IPS-11a (cell line): ENCODE measurements around the gene ANKS1B.
"Not testable (repeated sequence)": the region's sequence is repeated elsewhere in the genome, so short reads cannot be mapped to it uniquely, and the experiment has no call there.

Experiments used
- H3K4me3 ChIP-seq: one replicate; pipeline ENCODE4 v1.5.1; 2013; ENCODE audit warnings: low read depth, low read length, control low read depth

ANKS1B gene

DNA sequence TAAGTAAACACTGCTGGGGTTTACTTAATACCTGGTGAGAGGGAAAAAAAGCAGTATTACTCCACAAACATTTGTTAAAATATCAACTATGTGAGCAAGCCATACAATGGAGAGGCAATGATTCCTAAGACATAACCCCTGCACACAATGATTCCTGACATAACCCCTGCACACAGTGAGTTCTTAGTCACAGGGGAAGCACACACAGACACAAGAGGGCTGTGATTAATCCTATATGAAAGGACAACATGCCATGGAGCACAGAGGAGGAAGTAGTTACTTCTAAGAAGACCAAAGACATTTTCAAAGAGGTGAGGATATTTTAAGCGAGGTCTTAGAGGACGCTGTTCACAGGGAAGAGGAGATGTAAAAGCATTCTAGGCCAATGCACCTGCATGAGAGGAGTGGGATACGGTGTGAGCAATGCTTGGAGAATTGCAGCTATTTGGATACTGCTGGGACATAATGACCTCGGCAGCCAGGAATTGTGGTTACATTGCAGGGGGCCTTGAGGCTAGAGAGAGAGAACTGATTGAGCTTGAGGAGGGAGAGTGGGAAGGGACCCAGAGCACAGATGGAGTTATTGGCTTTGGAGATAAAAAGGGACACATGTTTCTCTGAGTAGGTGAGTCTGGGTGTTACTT is 1127.7 kb downstream of the ANKS1B start:
- no peak overlapping the region for H3K4me3 ChIP-seq

DNA sequence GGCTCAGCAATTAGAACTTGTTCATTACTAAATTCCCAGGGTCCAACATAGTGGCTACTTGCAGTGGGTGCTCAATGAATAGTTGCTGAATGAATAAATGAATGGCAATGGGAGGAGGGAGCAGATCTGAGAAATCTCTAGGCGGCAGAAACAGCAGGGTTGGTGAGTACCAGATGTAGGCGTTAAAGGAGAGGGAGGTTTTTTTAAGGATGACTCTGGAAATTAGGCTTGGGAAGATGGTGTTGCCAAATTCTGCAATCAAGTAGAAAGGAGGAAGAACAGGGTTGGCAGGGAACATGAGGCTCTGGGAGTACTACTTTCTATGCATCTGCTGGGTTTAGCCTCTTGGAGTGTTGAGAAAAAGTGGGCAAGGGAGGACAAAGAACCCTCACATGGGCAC is 1132.6 kb downstream of the ANKS1B start:
- no peak overlapping the region for H3K4me3 ChIP-seq

DNA sequence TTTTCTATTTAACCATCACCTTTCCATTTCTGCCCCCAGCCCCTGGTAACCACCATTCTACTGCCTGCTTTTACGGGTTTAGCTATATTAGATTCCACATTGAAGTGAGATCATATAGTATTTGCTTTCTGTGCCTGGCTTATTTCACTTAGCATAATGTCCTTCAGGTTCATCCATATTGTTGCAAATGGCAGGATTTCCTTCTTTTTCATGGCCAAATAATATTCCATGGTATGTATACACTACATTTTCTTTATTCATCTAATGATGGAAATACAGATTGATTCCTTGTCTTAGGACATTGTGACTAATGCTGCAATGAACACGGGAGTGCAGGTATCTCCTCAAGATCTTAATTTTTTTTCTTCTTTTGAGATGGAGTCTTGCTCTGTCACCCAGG is 1137.5 kb downstream of the ANKS1B start:
- no peak overlapping the region for H3K4me3 ChIP-seq

DNA sequence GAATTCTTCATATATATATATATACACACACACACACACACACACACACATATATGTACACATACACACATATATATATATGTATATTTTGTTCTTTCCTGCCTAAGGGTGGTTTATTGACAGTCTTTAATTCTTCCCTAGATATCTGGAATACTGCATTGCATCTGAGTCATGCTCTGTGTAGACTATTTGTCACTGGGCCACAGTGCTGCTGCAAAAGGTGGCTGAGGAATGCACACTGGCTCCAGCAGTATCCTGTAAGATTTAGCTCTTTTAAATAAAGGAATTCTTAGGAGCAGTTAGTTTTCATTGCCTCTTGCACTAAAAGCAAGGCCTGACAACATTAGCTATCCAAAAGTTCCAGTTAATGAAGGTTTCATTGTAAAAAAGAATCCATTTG is 1138.8 kb downstream of the ANKS1B start:
- H3K4me3 ChIP-seq, result no peak overlapping the region

DNA sequence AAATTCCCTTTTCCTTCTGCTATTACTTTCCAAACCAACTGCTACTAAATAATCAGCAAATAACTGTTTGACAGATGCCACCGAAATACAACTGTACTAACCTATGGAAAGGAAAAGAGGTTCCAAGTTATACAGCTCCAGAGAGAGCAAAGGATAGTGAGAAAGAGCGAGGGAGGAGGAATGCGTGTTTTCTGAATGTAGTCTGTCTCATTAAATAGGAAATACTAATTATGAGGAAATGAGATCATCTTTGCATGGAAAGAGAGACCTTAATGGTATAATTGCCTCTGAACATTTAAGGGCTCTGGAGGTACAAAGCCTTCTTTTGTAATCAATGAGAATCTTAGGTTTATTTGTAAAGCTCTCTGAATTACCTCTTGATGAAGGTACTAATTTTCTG is 1144.4 kb downstream of the ANKS1B start:
- H3K4me3 ChIP-seq, result no peak overlapping the region

DNA sequence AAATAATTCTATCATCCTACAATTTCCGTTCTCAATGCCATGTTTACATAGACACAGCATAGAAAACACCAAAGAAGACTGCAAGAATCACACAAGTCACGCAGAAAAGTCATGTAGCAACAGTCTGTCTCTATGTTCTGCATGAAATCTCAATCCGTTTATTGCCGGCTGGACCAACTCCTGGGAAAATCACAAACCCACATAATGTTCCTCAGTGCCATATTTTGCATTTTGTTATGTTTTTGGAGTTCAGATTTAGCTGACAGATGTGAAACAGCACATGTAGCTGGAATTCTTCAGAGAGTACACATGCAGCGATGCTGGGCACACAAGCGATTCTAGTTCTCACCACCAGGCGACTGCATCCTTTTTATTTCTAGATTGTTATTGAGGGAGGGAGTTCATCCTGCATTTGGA is 1146.5 kb downstream of the ANKS1B start:
- H3K4me3 ChIP-seq, result no peak overlapping the region

DNA sequence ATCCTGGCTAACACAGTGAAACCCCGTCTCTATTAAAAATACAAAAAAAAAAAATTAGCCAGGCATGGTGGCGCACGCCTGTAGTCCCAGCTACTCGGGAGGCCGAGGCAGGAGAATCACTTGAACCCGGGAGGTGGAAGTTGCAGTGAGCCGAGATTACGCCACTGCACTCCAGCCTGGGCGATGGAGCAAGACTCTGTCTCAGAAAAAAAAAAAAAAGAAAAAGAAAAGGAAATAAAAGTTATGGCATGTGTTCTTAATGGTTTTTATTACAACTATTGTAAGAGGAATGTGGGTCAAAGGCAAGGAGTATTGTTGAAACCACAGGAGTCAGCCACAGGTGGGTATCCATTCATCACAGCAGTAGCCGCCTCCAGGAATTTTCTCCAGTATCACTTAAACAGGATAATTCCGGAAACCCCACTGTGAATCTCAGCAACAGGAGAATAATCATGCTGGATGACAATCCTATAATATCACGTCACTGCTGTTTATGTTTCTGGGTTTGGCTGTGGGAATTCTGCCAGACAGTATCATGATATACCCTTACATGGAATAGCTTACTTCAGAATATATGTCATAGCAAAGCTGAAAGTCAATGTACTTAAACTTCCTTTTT is 1147.5 kb downstream of the ANKS1B start:
- H3K4me3 ChIP-seq, result not testable (repeated sequence)

DNA sequence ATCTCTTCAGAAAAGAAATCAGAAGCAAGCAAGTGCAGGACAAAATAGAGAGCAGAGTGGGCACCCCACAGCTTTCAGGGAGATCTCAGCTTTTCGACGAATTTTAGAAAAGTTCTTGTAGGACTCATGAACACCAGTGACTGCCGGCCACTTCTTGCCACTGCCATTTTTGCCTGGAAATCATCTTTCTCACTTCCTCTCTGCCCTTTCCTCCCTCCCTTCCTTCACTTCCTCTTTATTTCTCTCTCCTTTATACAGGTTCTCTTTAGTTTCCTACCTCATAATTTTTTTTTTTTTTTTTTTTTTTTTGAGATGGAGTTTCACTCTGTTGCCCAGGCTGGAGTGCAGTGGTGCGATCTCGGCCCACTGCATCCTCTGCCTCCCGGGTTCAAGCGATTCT is 1154.1 kb downstream of the ANKS1B start:
- no peak overlapping the region for H3K4me3 ChIP-seq

DNA sequence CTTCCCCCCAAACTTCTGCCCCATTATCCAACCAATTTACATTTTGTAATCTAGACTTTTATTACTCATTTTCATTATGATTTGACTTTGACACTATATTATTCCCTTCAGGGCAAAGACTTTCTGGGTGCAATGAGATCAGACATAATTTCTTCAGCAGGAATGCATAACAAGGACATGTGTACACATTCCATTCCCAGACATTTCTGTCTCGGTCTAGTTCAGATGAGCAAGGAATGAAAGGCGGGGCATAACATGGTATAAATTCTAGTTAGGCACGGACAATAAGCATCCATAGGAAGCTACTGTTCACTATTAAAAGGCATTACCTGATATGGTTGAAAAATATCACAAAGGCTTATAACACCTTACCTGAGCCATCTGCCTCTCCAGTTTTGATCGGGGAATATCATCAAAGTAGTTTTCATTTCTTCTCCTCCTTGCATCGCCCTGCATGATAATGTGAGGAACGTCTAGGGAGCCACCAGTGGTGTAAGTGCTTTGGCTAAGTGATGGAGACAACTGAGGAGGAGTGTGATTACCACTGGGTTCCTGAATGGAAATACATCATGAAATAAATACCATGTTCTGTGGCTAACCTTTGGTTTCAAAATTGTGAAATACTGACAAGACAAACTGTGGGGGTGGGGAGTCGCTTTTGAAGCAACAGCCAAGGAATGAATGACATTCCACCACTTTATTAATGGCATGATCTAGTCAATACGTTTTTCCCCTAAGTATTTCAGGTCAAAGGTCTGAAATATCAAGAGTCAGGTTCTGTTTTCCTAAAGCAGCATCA is 1155.7 kb downstream of the ANKS1B start:
- no peak overlapping the region for H3K4me3 ChIP-seq

DNA sequence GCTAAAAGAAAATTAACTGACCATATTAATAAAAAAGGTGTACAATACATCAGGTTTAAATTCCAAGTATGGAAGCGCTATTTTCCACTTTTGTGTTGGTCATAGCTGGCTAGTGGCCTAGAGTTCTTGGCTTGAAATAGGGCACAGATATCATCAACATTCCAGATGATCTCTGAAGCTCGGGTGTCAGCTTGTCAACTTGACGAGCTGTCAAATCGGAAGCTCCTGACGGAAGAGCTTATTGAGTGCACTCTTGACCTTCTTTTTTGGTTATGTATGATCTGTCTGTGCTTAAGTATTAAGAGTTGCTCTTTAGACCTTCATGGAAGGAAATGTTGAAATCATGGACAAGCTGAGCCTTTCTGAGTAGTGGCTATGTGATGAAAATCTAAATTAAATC is 1161.7 kb downstream of the ANKS1B start:
- no peak overlapping the region for H3K4me3 ChIP-seq

DNA sequence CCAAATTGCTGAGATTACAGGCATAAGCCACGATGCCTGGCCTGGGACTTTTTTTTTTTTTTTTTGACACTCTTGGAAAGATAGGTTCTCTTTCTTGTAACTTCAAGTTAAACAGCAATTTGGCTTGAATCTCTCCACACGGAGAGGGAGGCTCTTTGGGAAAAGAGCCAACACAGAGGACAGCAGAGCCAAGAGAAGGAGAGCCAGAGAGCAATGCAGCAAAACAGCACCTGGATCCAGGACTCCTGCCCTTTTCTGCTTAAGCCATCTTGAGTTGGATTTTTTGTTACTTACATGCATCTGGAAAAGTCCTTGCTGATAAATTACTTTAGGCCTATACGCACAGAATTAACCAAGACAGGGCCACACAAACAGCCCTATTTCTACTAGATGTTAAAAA is 1162.9 kb downstream of the ANKS1B start:
- H3K4me3 ChIP-seq, result no peak overlapping the region

DNA sequence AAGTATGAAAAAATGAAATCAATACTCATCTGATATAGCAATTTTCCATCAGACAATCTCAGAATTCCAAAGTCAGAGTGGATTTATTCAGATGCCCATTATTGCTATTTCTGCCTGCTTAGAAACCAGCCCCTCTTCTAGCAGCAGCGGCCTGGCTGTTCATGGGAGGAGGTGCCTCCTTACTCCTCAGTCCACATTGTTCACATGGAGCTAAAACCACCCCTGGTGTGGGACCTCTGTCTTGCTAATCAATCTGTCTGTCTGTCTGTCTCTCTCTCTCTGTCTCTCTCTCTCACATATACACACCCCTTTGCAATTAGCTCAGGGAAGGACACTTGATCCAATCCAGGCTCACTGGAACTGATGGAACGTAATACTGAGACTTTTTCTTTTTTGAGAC is 1163.5 kb downstream of the ANKS1B start:
- H3K4me3 ChIP-seq, result no peak overlapping the region

DNA sequence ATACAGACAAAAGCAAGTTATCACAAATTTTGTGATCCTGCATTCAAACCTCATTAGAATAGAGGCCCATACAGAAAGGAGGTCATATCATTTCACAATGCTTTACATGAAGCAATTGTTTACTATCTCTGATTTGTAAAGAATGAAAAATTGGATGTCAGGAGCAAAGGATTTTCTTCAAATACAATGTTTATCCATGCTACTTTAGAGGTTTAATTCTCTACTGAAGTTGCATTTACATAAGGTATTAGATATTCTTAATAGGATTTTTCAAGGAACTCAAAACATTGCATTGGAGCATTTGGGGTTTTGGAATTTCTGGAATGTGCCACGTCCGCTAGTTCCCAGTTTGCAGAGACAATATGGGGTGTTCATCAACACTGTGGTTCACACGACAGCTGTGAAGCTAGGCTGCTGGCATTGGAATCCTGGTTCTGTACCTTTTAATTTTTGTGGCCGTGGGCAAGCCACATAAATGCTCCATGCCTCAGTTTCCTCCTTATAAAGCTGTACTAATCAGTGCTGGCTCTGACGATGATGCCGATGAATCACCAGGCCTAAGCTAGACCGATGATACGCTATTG is 1164.8 kb downstream of the ANKS1B start:
- H3K4me3 ChIP-seq, result no peak overlapping the region

DNA sequence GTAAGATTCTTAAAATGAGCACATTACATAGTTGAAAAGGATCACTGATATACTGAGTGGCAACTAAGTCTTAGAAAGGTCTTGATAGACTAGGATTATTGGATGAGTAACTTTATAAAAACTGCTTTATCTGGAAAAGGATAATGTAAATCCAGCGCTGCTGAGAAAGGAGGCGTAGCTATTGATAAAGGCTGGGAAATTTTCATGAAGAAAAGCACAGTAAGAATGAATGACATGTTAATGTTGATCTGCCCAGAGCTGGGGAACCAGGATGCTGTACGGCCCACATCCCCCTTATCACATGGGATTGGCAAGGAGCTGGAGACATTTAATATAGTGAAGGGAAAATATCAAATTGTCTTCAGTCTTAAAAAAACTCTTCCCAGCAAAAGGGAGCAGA is 1165.7 kb downstream of the ANKS1B start:
- no peak overlapping the region for H3K4me3 ChIP-seq

DNA sequence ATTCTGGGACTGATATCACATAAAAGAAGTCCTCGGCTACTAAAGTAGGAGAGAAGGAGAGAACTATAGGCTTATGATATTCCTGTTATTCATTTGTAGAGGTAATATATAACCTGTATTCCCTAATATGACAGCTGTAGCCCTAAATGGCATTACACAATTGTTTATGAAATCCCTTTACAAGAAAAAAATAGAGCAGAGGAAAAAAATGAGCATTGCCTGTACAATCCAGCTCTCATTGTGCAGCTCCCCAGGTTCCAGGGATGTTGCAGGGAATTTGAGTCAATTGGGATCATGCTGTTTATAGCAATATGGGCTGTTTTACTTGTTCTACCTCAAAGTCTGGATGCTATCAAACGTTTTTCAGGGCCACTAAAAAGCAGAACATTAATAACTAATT is 1166.5 kb downstream of the ANKS1B start:
- no peak overlapping the region for H3K4me3 ChIP-seq

DNA sequence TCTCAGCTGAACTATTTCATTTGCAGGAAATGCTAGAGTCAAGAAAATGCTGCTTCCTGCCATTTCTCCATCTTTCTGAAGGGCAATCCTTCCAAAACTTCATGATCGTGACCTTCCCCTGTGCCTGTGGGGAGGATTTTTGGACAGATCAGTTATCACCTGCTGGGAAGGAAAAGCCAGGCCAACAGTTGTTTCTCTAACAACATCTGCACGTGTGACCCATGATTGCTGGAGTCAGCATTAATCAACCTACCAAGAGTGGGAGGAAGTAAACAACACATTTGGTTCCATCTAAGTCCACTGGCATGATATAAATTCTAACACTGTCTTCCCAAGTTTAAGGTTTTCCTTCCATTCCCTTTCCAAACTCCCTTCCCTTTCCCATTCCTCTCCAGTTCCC is 1167.0 kb downstream of the ANKS1B start:
- H3K4me3 ChIP-seq, result no peak overlapping the region

DNA sequence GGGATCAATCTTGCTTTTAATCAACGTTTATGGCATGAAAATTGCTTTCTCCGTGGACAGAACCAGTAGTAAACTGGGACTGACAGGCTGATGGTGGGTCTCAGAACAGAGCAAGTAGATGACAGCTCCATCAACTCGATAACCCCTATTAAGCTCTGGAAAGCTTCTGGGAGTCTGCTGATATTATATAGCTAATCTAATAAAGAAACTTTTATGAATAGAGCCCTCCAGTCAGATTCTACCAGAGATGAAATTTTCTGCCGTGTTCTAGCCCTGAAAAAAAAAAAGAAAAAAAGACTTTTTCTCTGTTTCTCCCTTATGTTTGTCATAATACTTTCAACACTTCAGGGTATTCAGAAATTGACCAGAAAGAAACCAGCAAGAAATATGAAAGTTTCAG is 1168.0 kb downstream of the ANKS1B start:
- H3K4me3 ChIP-seq, result no peak overlapping the region

DNA sequence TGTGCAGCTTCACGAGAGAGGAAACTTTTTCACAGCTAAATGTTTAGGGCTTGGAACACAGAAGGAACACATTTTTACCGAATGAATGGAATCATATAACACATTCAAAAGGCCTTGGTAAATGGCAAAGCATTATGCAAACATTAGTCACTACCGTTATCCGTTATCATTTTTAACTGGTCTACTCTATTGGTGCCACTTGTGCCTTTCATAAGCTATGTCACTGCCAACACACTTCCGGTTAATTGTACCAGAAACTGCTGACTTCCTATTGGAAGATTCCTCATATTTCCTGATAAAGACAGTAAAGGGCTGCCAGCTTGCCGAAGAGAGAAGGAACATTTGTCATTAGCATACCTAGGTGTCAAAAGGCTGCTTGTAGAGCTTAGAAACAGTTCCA is 1170.5 kb downstream of the ANKS1B start:
- no peak overlapping the region for H3K4me3 ChIP-seq

DNA sequence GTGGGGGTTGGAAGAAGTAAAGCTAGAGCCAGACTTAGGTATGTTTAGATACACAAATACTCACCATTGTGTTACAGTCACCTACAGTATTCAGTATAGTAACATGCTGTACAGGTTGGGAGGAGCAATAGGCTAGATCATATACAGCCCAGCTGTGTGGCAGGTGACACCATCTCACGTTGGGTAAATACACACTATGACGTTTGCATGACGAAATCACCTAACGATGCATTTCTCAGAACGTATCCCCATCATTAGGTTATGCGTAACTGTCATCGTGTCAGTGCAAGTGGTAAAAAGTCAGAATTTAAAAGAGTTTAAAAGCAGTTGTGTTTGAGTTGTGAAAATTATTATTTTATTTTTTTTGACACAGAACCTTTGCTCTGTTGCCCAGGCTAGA is 1172.5 kb downstream of the ANKS1B start:
- H3K4me3 ChIP-seq, result no peak overlapping the region

DNA sequence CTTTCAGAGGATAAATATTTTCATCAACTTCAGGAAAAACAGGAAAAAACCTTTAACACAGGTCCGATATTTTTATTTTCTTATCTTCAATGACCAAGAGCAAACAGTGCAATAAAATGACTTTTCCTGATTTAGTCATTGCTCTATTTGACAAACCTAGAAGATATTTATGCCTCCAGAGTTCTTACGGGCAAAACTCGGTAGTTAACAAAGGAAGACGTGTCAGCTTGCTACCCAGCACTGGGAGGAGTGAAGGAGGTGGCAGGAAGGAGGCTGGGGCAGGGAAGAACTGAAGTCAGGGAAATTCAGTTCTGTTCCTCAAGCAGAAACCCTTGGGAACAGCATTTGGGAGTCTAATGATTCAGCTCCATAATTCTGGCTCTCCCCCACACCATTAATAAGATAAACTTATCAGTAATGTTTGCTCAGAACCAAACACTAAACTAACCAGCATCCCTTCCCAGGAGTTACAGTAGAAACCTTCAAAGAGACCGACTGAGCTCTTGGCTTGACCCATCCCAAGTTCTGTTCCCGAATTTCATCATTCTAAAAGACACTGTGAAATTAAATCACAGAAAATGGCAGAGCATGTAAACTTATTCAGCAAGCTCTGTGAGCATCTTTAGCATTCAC is 1176.4 kb downstream of the ANKS1B start:
- no peak overlapping the region for H3K4me3 ChIP-seq

DNA sequence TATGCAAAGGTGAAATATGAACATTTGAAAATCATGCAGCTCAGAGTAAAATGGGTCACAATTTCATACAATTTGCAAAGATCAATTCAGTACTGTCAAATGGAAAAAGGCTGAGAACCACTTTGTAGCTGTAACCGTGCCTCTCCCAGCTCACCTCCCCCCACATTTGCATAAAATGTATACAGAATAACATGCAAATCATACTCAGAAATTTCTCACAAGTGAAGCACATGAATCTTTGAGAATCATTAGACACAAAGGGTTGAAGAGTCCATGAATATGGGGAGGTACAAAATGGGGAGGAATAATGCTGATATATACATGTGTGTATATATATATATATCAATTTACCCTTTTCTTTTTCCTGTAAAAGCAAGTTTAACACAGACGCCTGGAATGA is 1177.5 kb downstream of the ANKS1B start:
- no peak overlapping the region for H3K4me3 ChIP-seq
